NCI-H2107 treated with DMSO at 0.1 percent for 48 hours (cell line): ENCODE measurements around the gene SCT.
A peak's percentile ranks its signal among the peaks of the same experiment; 100 is the strongest.
"Not testable (repeated sequence)": the region's sequence is repeated elsewhere in the genome, so short reads cannot be mapped to it uniquely, and the experiment has no call there.

Source experiments
- DNase-seq: peaks from one replicate; lab custom pipeline; 2025; ENCODE audit not compliant: unreplicated experiment; lab: John Stamatoyannopoulos, UW

Gene SCT, protein sequence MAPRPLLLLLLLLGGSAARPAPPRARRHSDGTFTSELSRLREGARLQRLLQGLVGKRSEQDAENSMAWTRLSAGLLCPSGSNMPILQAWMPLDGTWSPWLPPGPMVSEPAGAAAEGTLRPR

DNA sequence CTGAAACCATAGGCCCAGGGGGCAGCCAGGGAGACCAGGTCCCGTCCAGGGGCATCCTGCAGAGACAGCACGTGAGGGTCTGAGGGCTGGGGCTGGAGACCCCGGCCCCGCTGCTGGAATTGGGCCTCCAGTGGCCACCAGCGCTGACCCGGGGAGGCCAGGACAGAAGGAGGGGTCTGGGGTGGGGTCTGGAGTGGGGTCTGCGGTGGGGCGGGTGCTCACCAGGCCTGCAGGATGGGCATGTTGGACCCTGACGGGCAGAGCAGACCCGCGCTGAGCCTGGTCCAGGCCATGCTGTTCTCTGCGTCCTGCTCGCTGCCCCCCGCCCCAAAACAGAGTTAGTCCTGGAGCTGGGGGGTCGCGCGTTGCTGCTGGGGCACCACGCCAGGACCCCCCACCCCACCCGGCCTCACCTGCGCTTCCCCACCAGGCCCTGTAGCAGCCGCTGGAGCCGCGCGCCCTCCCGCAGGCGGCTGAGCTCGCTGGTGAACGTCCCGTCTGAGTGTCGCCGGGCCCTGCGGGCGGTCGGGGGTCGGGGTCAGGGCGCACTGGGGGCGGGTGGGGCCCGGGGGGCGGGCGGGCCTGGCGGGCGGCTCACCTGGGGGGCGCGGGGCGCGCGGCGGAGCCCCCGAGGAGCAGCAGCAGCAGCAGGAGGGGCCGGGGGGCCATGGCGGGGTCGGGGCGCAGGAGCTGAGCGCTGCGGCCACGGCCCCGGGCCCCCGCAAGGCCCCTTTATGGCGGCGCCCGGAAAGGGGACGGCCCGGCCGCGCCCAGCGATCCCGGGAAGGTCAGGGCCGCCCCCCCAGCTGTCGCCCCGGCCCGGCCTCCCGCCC, at the start of gene SCT:
TSS of gene SCT (minus strand) at position 707 of the 833 bp plus-strand sequence. CDS start at position 669, 38 bp downstream.
- DNase-seq: no peak

DNA sequence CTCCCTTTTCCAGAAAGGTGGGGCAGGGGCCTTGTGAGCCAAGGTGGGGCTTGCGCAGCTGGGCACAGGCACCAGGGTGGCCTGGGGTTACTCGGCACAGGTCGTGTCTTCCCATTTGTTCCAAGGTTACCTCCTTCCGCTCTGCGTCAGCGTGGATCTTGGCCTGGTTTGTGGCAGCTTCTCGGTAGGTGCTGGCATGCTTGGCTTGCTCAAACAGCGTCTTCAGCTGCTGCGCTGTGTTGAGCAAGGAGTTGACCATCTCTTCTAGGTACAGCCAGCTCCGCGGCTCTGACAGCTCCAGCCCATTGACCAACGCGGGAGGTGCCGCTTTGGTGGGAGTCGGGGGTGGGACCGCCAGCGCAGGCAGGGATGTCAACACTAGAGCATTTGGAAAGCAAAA, 47.4 kb upstream of the SCT start:
- DNase-seq: no peak

DNA sequence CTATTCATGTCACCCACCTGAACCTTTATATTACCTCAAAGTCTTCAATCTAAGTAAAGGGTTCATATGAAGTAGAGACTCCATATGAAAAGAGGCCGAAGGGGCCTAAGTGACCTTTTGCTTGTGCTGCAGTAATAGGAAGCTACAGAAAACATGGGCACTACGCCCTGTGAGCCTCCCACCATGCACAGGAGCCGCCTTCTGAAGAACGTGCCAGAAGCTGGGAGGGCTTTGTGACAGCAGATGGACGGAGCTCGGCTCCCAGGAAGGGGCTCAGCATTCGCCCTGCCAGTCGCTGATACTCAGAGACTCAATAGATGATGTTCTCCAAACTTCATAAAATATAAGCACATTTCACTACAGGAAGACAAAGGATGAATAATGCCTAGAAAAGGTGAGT, 46.9 kb upstream of the SCT start:
- no peak for DNase-seq

DNA sequence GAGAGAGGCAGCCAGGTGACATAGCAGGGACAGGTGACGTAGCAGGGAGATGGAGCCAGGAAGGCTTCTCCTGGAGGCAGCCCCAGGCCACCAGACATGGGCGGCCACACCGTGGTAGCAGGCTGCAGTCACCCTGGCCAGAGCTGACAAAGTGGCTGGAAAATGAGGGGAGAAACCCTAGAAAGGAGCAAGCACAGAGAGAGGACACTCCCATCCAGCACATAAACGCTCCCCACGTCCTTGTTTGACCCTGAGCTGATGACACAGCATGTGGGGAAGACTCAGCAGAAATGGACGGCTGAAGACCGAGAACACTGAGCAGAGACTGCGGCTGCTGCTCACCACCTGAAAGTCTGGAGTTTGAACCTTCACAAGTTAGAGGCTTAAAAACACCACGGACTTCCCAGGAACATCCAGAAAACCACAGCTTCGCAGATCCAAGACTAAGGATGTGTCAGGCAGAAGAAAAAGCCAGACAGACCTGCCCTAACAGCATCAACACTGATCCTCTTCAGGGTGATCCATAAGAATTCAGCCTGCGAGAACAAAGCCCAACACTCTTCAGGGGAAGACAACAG, 38.8 kb upstream of the SCT start:
- no peak for DNase-seq

DNA sequence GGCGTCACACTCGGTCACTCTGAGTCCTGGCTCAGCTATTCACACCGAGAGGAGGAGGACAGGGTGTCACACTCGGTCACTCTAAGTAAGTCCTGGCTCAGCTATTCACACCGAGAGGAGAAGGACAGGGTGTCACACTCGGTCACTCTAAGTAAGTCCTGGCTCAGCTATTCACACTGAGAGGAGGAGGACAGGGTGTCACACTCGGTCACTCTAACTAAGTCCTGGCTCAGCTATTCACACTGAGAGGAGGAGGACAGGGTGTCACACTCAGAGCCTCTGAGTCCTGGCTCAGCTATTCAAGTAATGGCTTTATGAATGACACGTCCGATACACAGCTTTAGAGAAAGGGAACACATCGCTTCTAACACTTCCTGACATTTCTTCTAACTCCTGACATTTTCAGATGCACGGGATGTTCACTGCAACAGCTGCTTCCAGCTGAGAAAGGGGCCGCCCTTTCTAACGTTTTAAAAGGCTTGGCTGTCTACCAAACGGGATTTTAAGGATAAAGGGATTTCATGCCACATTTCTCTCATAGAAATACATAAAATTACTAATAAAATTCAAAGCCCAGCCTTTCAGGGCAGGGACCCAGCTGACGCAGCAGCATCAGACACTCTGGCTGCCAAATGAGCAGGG, 38.2 kb upstream of the SCT start:
- no peak for DNase-seq

DNA sequence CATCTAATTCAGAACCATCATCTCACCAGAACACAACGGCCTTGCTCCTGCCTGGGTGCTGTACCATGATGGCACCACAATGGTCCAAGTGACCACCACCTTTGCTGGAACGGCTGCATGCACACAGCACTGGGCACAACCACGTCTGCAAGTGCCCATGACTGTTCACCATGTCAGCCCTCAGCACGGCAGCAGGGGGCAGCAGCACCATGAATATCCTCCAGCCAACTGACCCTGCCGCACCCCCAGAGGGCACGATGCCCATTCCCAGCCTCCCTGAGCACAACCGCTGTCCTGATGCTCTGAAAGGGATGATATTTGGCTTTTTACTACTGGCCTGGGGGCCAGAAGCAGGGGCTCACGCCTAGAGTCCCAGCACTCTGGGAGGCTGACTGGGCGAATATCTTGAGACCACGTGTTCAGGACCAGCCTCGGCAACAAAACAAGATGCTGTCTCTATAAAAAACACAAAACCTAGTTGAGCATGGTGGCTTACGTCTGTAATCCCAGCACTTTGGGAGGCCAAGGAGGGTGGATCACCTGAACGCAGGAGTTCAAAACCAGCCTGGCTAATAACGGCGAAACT, 35.8 kb upstream of the SCT start:
- no peak for DNase-seq

DNA sequence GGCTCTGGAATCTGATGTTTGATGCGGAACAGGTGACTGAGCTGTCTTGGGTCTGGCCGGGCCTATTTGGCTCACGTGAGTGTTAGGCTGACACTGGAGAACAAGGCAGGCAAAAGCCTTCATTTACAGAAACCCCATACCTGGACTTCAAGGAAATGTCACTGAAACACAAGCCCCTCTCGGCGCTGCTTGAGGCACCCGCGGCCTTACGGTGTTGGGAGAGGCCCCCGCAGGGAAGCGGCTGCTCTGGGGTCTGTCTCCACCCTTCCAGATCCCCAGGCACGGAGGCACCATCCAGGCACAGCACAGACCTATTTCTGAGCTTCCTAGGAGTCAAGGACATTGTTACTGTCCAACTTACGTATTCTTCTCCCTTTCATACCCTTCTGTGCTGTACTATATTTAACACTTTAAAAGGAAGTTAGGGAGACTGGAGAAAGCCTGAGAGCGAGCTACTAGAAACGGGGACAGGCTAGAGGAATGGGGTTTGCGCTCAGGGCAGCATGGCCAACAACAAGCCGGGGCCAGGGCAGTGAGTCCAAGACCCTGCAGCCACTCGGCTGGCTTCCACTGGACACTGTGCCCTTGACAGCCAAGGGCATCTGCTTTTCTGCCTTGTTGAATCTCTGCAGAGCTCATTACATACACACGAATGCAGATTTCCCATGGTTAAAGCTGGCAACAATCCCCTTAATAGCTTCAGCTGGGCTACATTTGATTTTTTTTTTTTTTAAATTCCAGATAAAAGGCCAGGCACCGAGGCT, 33.9 kb upstream of the SCT start:
- DNase-seq: no peak

DNA sequence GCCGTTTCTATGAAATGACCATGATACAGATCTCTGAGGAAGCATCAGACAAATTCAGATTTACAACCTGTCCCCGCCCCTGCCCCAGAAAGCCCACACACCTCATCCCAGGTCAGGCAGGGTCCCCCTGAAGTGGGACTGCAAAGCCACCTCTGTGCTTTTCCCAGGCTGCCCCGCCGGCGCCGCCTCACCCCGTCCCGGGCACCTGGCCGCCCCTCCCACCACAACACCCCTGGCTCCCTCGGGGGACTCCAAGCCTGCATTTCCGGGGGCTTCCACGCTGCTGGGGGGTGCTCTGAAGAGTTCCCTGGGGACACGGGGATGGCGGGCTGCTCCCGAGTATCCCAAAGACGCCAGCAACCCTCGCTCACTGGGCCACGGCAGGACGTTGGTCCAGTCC, 33.3 kb upstream of the SCT start:
- no peak for DNase-seq

DNA sequence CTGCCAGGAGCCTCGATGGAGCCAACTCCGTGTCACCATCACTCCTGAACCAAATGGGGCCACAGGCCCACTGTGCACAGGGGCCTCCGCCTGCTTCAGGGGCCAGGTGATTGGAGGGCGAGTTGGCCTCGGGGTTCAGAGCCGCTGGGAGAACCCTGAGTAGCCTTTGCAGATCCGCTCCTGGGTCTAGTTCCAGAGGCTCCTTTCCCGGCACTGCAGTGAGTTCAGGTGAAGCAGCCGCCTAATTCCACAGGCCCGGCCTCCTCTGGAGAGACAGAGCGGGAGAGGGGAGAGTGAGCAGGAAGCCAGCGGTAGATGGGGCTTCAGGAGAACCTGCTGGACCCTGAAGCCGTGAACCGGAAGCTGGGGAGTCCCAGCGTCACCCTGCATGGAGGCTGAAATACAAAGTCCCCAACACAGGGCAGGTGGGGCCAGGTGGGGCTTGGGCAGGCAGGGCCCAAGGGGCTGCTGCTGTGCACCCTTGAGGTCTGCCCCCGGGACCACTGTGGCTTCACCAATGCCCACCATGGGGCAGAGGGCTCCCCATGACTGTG, 32.6 kb upstream of the SCT start:
- DNase-seq: no peak

DNA sequence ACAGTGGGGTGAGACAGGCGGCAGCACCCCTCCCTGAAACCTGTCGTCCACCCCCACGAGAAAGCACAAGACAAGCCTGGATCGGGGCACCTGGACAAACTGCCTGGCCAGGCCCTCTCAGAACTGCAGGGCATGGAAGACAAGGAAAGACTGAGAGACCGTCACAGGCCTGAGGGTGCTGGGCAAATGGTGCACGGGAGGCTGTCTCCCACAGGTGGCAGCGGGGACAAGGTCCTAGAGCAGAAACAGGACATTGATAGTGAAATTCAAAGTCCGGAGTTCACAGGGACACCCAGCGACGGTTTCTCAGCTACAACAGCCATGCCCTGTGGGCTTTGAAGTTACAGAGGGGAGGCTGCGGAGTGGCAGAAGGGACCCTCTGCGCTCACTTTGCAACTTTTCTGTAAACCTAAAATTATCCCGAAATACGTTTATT, 30.7 kb upstream of the SCT start:
- no peak for DNase-seq

DNA sequence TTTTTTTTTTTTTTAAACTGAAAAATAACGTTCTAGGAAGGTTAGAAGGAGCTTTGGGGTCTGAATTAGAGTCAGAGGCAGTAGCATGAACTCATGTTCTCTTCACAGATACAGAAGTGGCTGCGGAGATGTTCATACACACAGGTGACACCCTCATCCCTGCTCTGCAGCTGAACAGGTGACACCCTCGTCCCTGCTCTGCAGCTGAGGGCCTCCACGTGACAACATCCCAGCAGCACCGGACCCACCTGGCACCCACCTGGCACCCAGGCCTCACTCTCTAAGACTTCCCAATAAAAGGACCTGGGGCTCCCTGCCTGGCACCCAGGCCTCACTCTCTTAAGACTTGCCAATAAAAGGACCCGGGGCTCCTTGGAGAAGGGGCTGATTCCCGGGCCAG, 29.9 kb upstream of the SCT start:
- DNase-seq: no peak

DNA sequence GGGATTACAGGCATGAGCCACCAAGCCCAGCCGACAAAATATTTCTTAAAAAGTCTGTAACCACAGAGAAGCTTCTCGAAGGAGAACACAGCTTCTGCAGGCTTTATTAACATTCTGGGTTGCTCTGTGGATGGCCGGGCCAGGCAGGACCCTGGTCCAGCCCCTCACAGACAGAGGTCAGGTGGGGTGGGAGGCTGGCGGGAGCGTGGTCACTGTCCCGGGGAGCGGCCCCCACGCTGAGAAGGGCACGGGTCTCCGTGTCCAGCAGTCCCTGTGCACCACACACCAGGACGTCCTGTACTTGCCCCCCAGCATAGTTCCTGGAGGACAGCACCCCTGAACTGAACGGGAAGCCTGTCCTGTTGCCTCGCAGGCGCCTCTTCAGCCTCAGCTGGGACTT, 29.4 kb upstream of the SCT start:
- no peak for DNase-seq

DNA sequence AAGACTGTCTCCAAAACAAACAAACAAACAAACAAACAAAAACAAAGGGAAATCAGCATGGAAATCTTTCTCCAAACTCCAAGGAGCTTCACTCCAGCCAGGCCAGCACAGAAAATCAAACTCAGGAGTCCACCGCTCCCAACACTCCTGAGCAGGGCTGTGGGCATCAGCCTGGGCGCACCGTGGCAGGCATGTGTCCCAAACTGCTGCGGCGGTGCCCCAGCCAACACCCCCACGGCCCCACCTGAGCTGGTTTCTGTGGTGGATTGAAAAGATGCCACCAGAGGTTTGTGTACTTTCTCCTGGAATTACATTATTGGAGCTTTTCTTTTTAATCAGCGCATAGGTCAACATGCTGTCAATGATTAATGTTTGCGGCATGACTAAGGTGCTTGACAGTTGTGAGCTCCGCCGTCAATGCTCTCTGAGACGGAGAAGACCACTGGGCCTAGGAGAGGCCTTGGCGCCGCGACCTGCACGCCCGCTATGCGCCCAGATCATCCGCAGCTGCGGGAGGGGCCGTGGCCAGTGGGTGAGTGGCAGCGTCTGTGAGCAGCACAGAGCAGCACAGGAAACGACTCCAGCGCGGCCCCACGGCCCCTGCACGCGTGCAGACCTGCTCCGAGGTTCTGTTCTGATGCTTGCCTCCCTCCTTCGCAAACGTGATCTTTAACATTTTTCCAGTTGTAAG, 28.2 kb upstream of the SCT start:
- no peak for DNase-seq

DNA sequence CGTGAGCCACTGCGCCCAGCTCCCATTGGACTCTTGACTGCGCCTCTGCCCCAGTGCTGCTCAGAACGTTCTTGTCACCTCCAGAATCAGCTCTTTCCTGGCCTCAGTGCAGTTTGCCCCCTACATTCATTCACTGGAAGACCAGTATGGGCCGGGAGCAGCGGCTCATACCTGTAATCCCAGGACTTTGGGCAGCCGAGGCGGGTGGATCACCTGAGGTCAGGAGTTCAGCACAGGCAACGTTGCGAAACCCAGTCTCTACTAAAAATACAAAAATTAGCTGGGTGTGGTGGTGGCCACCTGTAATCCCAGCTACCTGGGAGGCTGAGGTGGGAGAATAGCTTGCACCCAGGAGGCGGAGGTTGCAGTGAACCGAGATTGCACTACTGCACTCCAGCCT, 27.5 kb upstream of the SCT start:
- DNase-seq: not testable (repeated sequence)

DNA sequence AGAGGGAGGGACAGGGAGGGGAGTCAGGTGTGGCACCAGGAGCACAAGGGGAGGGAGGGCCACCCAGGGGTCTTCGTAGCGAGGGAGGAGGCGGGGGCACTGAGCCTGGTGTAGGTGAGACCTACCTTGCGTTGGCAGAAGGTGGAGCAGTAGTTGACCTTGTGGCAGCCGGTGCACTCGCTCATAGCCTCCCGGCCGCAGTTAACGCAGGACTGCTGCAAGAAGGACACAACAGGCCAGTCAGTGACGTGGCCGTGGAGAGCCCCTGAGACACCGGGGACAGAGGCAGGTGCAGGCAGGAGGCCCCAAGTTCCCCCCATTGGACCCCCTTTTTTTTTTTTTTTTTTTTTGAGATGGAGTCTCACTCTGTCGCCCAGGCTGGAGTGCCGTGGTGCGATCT, 26.9 kb upstream of the SCT start:
- no peak for DNase-seq

DNA sequence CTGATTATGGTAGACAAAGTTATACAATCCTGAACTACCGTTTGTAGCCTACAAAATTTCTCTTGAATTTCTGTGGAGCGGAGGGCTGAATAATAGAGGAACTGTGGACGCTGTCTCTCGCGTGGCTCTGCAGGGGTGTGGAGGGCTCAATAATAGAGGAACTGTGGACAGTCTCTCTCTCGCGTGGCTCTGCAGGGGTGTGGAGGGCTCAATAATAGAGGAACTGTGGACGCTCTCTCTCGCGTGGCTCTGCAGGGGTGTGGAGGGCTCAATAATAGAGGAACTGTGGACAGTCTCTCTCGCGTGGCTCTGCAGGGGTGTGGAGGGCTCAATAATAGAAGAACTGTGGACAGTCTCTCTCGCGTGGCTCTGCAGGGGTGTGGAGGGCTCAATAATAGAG, 26.2 kb upstream of the SCT start:
- not testable (repeated sequence) for DNase-seq

DNA sequence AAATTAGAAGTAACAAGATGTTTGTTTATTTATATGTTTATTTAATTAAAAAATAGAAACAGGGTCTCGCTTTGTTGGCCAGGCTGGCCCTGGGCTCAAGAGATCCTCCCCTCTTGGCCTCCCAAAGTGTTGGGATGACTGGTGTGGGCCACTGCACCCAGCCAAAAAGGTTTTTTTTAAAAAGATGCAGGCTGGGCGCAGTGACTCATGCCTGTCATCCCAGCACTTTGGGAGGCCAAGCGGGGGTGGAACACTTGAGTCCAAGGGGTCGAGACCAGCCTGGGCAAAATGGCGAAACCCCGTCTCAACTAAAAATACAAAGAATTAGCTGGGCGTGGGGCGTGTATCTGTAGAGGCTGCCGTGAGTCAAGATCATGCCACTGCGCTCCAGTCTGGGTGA, 23.5 kb upstream of the SCT start:
- no peak for DNase-seq

DNA sequence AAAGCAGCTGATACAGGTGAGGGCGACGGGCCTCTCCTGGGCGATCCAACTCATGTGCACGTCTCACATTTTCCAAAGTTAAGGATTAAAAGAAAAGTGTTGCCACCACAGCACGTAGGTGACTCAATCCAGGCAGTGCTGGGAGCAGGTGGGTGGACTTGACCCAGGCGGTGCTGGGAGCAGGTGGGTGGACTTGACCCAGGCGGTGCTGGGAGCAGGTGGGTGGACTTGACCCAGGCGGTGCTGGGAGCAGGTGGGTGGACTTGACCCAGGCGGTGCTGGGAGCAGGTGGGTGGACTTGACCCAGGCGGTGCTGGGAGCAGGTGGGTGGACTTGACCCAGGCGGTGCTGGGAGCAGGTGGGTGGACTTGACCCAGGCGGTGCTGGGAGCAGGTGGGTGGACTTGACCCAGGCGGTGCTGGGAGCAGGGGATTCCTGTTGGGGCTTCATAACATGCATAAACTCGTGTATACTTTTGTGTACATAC, 20.7 kb upstream of the SCT start:
- DNase-seq: not testable (repeated sequence)

DNA sequence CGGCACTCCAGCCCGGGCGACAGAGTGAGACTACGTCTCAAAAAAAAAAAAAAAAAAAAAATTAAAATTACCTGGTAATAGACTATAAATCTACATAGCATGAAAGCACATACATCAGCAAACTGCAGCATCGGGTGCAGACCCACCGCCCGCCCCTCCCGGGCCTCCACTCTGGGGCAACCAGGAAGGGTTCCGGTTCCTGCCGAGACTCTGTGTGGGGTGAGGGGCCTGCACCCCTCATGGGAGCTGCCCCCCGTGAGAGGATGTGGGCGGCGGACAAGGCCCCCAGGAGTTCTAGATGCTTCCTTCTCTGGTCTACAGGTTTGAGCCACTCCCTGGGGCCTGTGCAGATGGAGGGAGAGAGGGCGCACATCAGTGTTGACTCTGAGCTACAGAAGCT, 19.2 kb upstream of the SCT start:
- DNase-seq: no peak

DNA sequence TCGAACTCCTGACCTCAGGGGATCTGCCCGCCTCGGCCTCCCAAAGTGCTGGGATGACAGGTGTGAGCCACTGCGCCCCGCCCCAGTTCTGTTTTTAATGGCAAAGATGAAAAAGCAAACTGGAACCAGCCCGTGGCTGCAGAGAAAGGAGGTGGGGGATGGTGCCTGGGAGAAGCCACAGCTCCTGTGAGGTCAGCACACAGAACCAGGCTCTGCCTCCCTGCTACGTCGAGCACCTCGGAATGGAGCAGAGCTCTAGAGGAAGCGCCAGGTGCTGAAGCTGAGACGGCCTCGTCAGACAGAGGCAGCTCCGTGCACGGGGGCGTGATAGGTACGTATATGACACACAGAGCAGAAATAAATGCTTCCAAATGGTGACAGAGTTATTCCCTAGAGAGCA, 18.6 kb upstream of the SCT start:
- DNase-seq: peak; percentile 78
